Peyer's patch (tissue), 4 donors: ENCODE measurements around the gene TIMM22. TPM values are rescaled to one million over a fixed set of nuclear protein-coding genes. Genes with fewer than 3 reads are reported as not detected.
A peak's percentile ranks its signal among the peaks of the same experiment; 100 is the strongest.

ENCODE experiments used
- DNase-seq, 3 donors: peaks; one replicate each; pipeline ENCODE4 v3.0.0-alpha.2; 2017 to 2019
- H3K27ac ChIP-seq, 4 donors: fragments of 200-600 bp; sonication (generic); one replicate each; pipeline ENCODE4 v1.5.1; 2016 to 2019
- H3K27me3 ChIP-seq, 2 donors: fragments of 200-600 bp; sonication (generic); one replicate each; pipeline ENCODE4 v1.5.1; 2019
- H3K36me3 ChIP-seq, 3 donors: fragments of 200-600 bp; sonication (generic); one replicate each; pipeline ENCODE4 v1.5.1; 2016 to 2019
- H3K4me1 ChIP-seq, 4 donors: fragments of 200-600 bp; sonication (generic); one replicate each; pipeline ENCODE4 v1.5.1; 2016 to 2019
- H3K4me3 ChIP-seq, 4 donors: fragments of 200-600 bp; sonication (generic); 1 replicate in 3 of 4; 2 replicates in 1 of 4; pipeline ENCODE4 v1.5.1; 2016 to 2019; ENCODE audit warnings: mild to moderate bottlenecking in 1 of 4
- H3K9me3 ChIP-seq, 4 donors: fragments of 200-600 bp; sonication (generic); one replicate each; pipeline ENCODE4 v1.5.1; 2016 to 2019; ENCODE audit warnings: mild to moderate bottlenecking in 1 of 4
- CTCF ChIP-seq, 6 experiments: fragments of 450-650 bp in 4 of 6; fragments of 200-600 bp in 2 of 6; sonication (generic) in 1 of 6; IDR thresholded peaks; one replicate each; pipeline ENCODE4 v1.5.1; 2017 to 2019; ENCODE audit warnings: antibody characterized with exemption in 6 of 6, mild to moderate bottlenecking in 3 of 6, moderate library complexity in 1 of 6
- POLR2A ChIP-seq, 2 donors: fragments of 450-650 bp; IDR thresholded peaks; one replicate each; pipeline ENCODE4 v1.5.1; 2017; ENCODE audit warnings: antibody characterized with exemption in 2 of 2, mild to moderate bottlenecking in 2 of 2, moderate library complexity in 2 of 2
- total RNA-seq, 4 donors: library from RNA; depleted of rRNA; stranded (reverse); fragments of >200 nt; gene quantifications; one replicate each; pipeline ENCODE4 v1.1.0, GENCODE V29; 2016

The TIMM22 gene
- total RNA-seq, 4 donors from 2014 or later: 9.0 to 18.2 (median 11.2) TPM

- H3K4me1 ChIP-seq: peaks cover 0 to 14% (median 10%) of the 10 kb centered on the region in 4 donors
- H3K36me3 ChIP-seq: no peaks in the 10 kb centered on the region
- no peak for DNase-seq
- H3K4me3 ChIP-seq: no peak overlapping the region
- TF ChIP-seq CTCF (IDR thresholded peaks at IDR 0.05) (no peak), POLR2A (IDR thresholded peaks at IDR 0.05) (no peak)
- no peaks in the 10 kb centered on the region for H3K9me3 ChIP-seq
- peaks cover 0 to 4% of the 10 kb centered on the region in 2 donors for H3K27me3 ChIP-seq
- H3K27ac ChIP-seq: peak overlapping the region in 1 of 4 donors; percentile 13
Observed at GRCh38 chr17:975371-975915, 21.5 kb upstream of the TIMM22 start.

GRCh38 chr17:976312-976711, 20.6 kb upstream of the TIMM22 start:
- Histone ChIP-seq H3K27ac (peak overlapping the region in 1 of 4 donors; percentile 46), H3K36me3 (no peaks in the 10 kb centered on the region), H3K9me3 (no peaks in the 10 kb centered on the region), H3K27me3 (peaks cover 0 to 4% of the 10 kb centered on the region in 2 donors), H3K4me1 (peaks cover 0 to 21% (median 13%) of the 10 kb centered on the region in 4 donors), H3K4me3 (no peak overlapping the region)
- no peak for TF ChIP-seq POLR2A (IDR thresholded peaks at IDR 0.05)
- no peak for TF ChIP-seq CTCF (IDR thresholded peaks at IDR 0.05)
- DNase-seq: no peak

- Histone ChIP-seq H3K9me3 (no peaks in the 10 kb centered on the region), H3K27me3 (peaks cover 0 to 4% of the 10 kb centered on the region in 2 donors), H3K4me1 (peaks cover 0 to 21% (median 13%) of the 10 kb centered on the region in 4 donors), H3K4me3 (no peak overlapping the region), H3K27ac (peak overlapping the region in 1 of 4 donors; percentile 46), H3K36me3 (no peaks in the 10 kb centered on the region)
- TF ChIP-seq CTCF (IDR thresholded peaks at IDR 0.05): no peak
- no peak for DNase-seq
Observed at GRCh38 chr17:977166-977565, 19.8 kb upstream of the TIMM22 start.

- H3K4me1 ChIP-seq: peaks cover 0 to 21% (median 13%) of the 10 kb centered on the region in 4 donors
- H3K36me3 ChIP-seq: no peaks in the 10 kb centered on the region
- no peak for TF ChIP-seq CTCF (IDR thresholded peaks at IDR 0.05)
- TF ChIP-seq POLR2A (IDR thresholded peaks at IDR 0.05): no peak
- peak overlapping the region; percentile 24 to 85 (median 74) for H3K27ac ChIP-seq
- no peaks in the 10 kb centered on the region for H3K9me3 ChIP-seq
- H3K4me3 ChIP-seq: peak overlapping the region; percentile 42 to 82 (median 63)
- DNase-seq: peak in 1 of 3 donors; percentile 54
- H3K27me3 ChIP-seq: peaks cover 0 to 4% of the 10 kb centered on the region in 2 donors
Observed at GRCh38 chr17:978103-979093, 18.5 kb upstream of the TIMM22 start.

GRCh38 chr17:979212-979538, 17.8 kb upstream of the TIMM22 start:
- H3K27me3 ChIP-seq: peaks cover 0 to 4% of the 10 kb centered on the region in 2 donors
- no peak for DNase-seq
- no peaks in the 10 kb centered on the region for H3K9me3 ChIP-seq
- no peak for TF ChIP-seq POLR2A (IDR thresholded peaks at IDR 0.05)
- no peak for TF ChIP-seq CTCF (IDR thresholded peaks at IDR 0.05)
- H3K36me3 ChIP-seq: no peaks in the 10 kb centered on the region
- H3K4me3 ChIP-seq: peak overlapping the region; percentile 42 to 82 (median 63)
- peak overlapping the region in 3 of 4 donors; percentile 67 to 85 (median 80) for H3K27ac ChIP-seq
- H3K4me1 ChIP-seq: peaks cover 0 to 21% (median 13%) of the 10 kb centered on the region in 4 donors
